ENCODE results near the gene ARHGAP26. TPM values are rescaled to one million over a fixed set of nuclear protein-coding genes. Genes with fewer than 3 reads are reported as not detected.
A peak's percentile ranks its signal among the peaks of the same experiment; 100 is the strongest.

ARHGAP26 gene, protein sequence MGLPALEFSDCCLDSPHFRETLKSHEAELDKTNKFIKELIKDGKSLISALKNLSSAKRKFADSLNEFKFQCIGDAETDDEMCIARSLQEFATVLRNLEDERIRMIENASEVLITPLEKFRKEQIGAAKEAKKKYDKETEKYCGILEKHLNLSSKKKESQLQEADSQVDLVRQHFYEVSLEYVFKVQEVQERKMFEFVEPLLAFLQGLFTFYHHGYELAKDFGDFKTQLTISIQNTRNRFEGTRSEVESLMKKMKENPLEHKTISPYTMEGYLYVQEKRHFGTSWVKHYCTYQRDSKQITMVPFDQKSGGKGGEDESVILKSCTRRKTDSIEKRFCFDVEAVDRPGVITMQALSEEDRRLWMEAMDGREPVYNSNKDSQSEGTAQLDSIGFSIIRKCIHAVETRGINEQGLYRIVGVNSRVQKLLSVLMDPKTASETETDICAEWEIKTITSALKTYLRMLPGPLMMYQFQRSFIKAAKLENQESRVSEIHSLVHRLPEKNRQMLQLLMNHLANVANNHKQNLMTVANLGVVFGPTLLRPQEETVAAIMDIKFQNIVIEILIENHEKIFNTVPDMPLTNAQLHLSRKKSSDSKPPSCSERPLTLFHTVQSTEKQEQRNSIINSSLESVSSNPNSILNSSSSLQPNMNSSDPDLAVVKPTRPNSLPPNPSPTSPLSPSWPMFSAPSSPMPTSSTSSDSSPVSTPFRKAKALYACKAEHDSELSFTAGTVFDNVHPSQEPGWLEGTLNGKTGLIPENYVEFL
- total RNA-seq = 10.6 TPM

DNA sequence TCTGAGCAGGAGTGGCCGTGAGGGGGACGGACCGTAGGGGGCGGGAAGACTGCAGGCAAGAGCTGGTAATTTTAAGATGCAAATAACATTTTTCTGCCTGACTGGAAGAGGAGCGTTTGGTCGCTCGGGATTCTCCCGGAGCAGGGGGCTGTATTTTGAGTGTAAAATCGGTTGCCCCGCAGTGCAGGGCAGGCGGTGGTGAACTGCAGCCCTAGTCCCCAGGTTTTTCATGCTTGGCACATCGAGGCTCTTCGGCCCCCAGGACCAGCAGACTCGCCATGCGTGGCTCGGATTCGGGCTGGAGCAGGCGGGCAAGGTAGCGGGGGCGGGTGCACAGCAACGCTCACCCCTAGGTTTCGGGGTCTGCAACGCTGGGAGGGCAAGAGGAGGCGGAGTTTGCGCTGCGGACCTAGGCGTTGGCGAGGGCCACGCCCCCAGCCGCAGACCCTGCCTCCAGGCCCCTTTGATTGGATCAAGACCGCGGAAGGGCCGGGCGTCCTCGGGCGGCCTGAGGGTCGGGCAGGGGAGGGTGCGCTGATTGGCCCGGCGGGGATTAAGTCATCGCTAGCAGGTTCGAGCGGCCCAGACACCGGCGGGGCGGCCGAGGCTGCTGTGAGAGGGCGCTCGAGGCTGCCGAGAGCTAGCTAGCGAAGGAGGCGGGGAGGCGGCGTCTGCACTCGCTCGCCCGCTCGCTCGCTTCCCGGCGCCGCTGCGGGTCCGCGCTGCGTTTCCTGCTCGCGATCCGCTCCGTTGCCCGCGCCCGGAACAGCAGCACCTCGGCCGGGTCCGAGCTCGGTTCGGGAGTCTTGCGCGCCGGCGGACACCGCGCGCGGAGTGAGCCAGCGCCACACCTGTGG lies at the start of gene ARHGAP26:
Gene ARHGAP26 (plus strand): TSS at position 585 of the 857 bp plus-strand sequence. CDS start 385 bp downstream, outside the sequence.
- DNase-seq = peak; percentile 97

DNA sequence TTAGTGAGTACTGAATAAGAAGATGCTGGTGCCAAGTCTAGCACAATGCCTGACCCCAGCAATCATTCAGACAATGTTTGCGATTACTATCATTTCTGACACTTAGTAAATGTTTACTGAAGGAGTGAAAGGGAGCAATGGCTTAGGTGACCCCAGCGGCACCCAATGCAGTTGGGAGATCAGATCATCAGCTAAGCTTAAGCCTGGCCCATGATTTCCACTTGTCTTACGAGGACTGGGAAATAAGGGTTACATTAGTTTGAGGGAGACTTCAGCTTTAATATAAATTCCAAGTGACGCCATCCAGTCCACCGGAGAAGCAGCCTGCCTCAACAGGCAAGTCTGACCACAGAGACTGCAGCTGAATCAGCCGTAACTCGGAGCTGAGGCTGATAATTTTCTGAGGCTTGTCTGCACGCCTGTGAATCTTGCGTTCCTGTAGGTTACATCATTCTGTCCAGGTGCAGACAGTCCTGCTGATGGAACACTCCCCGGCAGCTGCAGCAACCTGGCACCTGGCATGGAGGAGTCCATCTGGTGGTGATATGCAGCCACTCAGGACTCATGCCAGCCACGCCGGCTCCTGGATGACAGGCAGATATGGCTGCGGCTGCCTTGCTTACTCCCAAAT lies 49.4 kb upstream of the ARHGAP26 start:
- peak; percentile 34 for DNase-seq

DNA sequence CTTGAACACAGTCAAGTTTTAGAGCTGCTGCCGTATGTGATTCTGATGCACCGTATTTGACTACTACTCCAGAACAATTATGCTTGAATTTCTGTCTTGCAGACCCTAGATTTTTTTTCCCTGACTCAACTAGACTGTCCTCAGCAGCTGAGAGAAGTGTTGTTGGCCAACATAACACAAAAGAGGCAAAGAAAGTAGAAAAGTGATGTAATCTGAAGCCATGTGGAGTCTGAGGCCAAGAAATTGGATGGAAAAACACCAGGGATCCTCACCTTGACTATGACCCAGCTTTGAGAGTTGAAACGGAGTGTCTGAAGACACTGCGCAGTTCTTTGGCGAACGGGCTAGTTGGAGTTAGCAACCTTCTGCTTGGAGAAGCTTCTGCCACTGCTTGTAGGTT lies 48.0 kb upstream of the ARHGAP26 start:
- DNase-seq = no peak

DNA sequence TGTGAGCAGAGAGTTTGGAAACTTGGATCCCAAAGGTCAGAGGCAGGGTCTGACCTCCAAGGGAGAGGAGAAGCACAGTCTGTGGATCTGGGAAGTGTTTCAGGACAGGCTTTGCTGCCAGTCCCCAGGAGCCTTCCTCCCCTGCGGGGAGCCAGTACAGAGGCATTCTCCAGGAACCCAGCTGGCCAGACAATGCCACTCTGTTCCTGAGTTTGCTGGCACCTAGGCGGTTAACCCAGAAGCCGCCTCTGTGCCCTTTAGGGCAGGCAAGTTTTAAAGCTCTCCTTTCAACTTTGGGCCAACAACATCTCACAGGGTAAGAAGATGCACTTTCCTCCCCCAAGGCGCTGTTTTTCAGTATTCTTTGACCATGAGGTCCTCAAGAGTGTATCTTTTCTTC lies 47.3 kb upstream of the ARHGAP26 start:
- DNase-seq = no peak

DNA sequence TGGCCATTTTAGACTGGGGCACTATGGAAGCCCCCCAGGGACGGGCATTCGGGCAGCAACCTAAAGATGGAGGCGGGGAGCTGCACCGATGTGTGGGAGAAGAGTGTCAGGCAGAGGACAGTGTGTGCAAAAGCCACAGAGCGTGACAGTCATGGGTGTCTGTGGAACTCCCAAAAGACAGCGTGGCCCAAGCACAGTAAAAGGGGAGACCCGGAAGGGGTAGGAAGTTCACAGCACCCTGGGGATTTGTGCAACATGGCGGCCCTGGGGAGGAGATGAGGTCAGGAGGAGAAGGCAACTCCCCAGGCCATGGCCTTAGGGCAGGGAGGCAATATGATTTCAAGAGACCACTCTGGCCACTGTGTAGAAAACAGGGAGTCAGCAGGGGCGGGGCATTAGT lies 45.4 kb upstream of the ARHGAP26 start:
- no peak for DNase-seq

DNA sequence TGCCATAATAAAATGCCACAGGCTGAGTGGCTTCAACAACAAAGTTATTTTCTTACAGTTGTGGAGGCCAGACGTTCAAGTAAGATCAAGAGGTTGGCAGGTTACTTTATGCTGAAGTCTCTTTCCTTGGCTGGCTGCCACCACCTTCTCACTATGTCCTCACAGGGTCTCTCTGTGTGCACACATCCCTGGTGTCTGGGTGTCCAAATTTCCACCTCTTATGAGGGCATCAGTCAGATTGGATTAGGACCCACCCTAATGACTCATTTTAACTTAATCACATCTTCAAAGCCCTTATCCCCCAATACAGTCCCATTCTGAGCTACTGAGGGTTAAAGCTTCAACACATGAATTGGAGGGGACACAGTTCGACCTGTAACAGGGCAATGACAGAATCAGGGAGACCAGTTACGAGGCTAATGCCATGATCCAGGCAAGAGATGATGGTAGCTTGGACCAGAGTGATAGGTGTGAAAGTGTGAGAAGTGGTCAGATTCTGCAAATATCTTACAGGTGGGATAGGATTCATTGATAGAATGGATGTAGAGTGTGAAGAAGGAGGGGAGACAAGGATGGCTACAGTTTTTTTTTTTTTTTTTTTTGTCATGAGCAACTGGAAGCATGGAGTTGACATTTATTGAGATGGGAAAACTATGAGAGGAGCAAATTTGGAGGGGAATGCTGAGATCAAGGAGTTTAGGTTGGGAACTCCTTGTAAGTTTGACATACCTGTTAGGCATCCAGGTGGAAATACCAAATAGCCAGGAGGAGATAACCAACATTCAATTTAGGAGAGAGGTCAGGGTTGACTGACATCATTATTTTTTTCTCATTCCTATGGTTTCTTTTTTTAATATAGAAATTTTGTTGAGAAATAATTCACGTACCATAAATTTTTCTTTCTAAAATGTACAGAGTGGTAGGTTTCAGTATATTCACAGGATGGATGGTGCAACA lies 44.7 kb upstream of the ARHGAP26 start:
- DNase-seq = no peak

DNA sequence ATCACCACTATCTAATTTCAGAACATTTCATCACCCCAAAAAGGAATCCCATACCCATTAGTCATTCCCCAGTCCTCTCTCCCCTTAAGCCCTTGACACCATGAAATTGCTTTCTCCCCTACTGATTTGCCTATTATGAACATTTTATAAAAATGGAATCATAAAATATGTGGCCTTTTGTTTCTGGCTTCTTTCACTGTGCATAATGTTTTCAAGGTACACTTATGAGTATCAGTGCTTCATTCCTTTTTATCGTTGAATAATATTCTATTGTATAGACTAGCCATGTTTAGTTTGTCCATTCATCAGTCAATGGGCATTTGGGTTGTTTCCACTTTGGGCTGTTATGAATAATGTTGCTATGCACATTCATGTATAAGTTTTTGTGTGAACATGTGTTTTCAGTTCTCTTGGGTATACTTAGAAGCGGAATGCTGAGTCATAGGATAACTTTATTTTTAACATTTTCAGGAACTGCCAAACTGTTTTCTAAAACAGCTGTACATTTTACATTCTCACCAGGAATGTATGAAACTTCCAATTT lies 43.9 kb upstream of the ARHGAP26 start:
- no peak for DNase-seq

DNA sequence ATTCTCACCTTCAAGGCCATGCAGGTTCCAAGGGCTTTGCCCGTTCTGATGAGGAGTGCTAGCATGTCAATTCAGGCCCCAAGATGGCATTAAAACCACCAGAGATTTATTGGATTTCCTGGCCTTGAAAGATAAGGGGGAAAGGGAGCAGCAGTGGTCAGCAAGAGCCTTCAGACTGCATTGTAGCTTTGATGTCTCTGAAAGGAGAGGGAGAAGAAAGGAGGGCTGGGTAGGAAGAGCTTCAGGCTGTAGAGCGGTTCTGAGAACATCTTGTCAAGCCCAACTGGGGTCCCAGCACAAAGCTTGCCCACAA lies 42.5 kb upstream of the ARHGAP26 start:
- DNase-seq = no peak

DNA sequence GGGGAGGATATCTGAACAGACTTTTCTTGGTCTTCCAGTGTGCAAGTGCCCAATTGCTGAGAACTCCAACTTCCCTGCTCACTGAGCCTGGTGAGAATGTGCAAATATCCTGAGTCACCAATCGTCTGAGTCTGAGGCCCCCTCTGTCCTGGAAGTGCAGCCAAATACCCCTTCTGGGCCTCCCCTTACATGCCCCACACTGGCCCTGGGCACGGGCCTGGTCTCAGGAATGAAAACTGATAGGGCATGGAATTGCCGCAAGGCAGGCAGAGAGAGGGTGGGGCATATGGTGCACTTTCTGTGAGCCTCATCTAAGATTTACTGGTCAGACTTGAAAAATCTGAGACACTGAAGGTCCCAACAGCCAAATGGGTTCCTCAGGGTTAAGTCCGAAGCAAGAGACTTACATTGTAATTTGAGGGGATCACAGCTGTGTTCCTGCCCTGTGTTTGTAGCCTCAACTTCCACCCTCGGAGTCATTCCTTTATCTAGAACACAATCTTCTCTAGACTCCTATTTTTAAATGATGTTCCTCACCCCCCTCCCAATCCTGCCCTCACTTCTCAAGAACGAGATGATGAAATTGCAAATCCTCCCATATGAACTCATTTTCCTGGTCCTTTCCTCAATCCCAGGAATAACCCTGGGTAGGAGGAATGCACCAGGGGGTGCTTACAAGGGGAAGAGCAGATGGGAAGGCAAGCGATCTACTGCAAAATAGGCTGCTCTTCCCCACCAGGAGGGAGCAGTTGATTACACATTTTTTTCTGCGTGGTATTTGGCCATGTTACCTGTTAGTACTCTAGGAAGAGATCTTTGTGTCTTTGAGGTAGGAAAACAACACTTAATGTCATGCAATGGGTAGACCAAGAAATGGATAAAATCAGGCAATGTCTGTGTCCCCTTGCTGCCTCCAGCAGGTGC lies 34.6 kb upstream of the ARHGAP26 start:
- DNase-seq = no peak

DNA sequence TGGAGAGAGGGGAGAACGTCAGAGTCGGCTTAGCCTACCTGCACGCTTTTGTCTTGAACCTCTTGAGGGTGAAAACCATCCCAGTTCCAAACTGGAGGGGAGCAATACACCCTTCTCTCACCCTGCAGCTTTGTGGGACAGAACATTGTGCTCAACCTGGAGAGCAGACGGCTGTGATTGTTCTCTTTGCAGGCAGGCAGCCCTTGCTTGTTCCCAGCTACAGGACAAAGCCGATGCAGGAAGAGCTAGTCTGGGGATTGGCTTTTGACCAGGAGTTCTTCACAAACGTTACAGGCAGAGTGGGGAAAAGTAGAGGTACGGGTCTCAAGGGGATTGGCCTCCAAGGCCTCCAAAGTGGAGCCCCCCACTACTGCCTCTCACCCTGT lies 33.9 kb upstream of the ARHGAP26 start:
- no peak for DNase-seq

DNA sequence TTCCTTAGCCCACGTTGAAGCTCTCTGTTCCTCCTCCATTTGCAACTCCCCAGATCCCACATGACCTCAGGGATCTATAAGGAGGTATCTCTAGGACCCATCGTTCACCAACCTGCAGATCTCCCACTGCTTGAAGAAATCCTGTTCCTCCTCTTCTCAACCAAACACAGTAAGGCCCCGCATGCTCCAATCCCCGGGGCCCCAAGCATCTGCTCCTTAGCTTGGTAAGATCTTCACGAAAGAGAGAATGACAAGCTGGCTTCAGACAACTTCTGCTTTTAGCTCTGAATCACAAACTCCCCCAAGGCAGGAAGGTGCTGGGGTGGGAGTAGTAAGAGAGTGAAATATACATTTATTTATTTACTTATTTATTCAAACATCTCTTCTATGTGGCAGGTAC lies 33.0 kb upstream of the ARHGAP26 start:
- DNase-seq = no peak

DNA sequence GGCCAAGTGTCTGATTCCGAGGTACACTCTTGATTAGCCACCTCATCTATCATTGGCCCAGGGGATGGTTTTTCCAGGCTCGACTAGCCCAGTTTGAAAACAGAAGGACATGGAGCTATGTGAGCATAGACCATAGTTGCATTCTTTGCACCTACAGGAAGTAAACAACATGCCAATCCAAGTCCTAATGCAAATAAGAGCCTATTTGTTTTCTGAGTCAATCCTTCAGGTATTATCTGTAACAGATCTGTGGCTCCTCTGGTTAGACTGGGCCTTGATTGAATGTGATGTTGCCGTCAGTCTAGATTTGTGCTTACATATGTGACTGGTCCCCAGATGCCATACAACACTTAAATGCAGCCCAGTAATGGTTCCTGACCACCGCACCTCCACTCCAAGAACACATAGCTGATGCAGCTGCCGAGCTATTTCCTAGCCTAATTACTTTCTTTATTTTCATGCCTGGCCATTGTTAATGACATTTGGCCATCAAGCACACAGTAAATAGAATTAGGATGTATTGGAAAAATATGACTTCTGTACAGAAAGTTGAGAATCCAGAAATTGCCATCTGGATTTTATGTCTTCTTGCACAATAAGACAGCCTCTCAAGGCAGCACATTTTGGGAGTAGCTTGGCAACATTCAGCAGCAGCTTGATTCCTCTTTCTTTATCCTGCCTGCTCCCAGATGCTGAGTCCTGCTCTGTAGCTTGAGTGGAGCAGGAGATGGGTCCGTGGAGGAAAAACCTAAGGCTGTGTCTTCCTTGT lies 29.5 kb upstream of the ARHGAP26 start:
- DNase-seq = no peak

DNA sequence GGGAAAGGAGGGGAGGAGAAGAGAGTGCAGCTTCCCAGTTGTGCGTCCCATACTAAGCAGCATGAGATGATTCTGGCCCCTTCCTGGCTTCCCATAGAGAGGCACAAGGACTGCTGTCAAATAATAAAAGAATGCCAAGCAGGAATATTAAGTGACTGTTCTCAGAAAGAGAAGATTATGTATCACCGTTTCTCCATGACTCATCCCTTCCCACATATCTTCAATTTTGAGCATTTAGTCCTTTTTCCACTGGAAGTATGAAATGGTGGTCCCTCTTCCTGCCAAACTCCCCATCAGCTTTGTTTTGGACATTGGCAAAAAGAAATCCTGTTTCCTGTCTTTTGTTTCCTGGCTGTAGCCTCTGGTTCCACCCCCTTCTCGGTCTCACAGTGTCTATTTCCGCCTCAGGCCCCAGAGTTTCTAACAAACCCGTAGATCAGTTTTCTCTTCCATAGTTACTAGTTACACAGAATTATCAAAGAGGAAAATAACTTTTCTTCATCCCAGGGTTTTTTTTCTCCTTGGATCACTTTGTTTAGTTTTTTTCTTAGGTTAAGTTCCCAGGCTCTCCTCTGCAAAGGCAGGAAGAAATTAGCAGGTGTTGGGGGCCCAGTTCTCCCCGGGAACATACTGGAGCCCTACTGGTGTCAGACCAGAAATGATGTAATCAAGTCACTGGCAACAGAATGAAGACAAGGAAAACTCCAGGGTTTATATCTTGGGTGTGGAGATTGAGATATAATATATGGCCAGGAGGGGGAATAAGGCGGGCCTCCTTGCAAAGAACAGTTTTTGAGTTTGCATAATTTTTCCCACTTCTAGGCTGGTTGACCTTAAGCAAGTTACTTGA lies 26.4 kb upstream of the ARHGAP26 start:
- no peak for DNase-seq

DNA sequence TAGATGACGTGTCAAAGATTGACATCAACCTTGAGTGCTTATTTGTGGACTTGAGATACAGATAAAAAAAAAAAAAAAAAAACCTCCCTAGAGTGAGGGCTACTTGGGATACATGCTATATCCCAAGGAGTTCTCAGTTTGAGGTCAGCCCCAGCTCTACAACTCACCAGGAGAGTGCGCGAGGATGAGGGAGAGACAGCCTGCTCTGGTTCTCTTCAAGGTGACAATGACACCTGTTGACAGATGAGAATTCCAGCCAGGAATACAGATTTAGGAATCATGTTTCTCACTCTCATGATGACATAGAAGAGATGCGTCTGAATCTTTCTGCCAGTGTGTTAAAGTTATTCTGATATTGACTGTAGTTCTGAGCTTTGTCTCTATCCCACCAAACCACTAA lies 24.9 kb upstream of the ARHGAP26 start:
- no peak for DNase-seq

DNA sequence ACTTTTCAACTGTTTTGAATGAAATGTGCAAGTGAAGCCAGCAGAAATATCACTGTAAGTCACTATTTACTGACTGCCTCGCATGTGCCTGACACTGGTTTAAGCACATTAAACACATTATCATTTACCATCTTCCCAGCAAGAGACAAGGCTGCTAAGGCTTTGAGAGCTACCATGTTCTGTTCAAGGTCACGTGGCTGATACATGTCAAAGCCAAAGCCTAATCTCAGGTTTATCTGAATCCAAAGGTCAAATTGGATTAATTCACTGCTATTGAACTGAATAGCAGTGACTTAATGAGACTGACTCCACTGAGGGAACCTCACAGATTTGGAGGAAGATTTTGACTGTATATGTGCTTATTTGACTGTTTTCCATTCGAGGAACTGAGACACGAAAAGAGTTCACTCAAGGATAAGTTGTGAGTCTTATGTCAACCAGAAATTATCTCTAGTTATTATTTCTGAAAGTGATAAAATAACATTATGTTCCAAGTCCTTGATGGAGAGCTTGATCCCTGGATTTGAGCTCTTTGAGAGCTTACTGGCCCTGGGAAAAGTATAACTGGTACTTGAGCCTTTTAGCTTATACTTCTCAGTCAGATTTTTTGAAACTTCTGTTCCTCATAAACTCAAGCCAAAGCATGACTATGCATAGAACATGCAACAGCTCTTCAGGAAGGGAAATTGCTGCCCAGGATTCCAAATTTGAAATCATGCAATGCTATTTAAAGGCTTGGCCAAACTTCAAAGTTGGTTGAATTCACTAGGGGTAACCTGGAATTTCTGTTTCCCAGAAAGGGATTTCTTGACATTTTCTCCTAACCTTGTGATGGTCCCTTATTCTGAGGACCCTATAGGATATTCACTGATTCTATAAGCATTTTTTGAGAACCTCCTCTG lies 23.4 kb upstream of the ARHGAP26 start:
- DNase-seq = no peak

DNA sequence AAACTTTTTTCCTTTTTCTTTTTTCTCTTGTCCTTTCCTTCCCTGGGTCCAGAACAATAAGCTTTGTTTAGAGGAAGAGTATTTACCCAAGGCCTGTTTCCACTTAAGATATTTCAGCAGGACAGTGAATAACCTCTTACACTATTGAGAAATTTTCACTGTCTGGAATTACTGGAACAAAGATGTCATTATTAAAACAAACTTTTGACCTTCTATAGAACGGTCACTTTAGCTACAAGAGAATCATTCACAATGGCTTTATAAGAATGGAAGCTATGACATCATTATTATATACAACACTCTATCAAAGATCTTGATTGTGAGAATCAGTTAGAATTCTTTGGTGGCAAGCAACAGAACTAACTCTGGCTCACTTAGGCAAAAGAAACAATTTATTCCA lies 22.0 kb upstream of the ARHGAP26 start:
- no peak for DNase-seq
